ENCODE results near the gene OPA3. TPM values are rescaled to one million over a fixed set of nuclear protein-coding genes. Genes with fewer than 3 reads are reported as not detected.
"Not testable (repeated sequence)": the region's sequence is repeated elsewhere in the genome, so short reads cannot be mapped to it uniquely, and the experiment has no call there.

Gene OPA3
- total and polyA plus RNA-seq, 8 donors = under 0.01 to 27.5 (median 3.7) TPM

- no peaks in the 10 kb centered on the region for H3K9me3 ChIP-seq
- H3K27ac ChIP-seq = no peak overlapping the region
- intact Hi-C loops (cut with DNase I; ENCODE audit: low total_unique reads) = no loop called here
- no peak overlapping the region for H3K4me3 ChIP-seq
- H3K36me3 ChIP-seq = peaks cover 17 to 56% (median 55%) of the 10 kb centered on the region in 4 donors
- H3K27me3 ChIP-seq = no peaks in the 10 kb centered on the region
- WGBS, 5 donors = 72 to 89% (median 86%) methylated on average over 3 to 4 of the region's 4 CpGs
- DNase-seq = no peak
- peaks cover 0 to 13% (median 8%) of the 10 kb centered on the region in 4 donors for H3K4me1 ChIP-seq
- no peak for TF ChIP-seq POLR2A (IDR thresholded peaks at IDR 0.05)
- no peak for TF ChIP-seq POLR2AphosphoS5 (IDR thresholded peaks at IDR 0.05)
- TF ChIP-seq EP300 (IDR thresholded peaks at IDR 0.05) = no peak
- TF ChIP-seq CTCF (IDR thresholded peaks at IDR 0.05) = no peak
Measured at GRCh38 chr19:45629704-45630103, 45.1 kb upstream of the OPA3 start.

- intact Hi-C loops (cut with DNase I; ENCODE audit: low total_unique reads); H3K9me3 ChIP-seq; H3K4me3 ChIP-seq; H3K27me3 ChIP-seq; H3K27ac ChIP-seq; DNase-seq: not testable (repeated sequence)
- H3K36me3 ChIP-seq = peaks cover 17 to 70% (median 69%) of the 10 kb centered on the region in 4 donors
- H3K4me1 ChIP-seq = peaks cover 0 to 13% (median 8%) of the 10 kb centered on the region in 4 donors
- 90 to 99% (median 98%) methylated on average over 7 of the region's 7 CpGs for WGBS, 5 donors
Measured at GRCh38 chr19:45628219-45628618, 43.6 kb upstream of the OPA3 start.

DNA sequence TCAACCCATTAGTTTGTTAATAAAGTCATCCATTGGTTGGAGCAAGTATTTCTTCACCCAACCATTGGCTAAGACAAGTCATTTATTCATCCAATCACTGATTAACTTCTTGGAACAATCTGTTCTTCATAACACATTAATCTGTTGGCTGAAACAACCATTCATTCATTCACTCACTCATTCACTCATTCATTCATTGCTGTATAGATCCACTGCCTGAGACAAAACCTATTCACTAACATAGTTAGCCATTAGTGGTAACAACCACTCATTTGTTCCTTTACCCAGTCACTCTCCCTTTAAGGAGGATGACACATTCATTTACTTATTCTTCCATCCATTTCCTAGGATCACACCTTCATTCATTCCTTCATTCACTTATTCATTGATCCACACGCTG is 39.4 kb upstream of the OPA3 start:
- 69 to 93% (median 89%) methylated on average over 1 of the region's 1 CpG for WGBS, 5 donors
- H3K4me3 ChIP-seq = no peak overlapping the region

DNA sequence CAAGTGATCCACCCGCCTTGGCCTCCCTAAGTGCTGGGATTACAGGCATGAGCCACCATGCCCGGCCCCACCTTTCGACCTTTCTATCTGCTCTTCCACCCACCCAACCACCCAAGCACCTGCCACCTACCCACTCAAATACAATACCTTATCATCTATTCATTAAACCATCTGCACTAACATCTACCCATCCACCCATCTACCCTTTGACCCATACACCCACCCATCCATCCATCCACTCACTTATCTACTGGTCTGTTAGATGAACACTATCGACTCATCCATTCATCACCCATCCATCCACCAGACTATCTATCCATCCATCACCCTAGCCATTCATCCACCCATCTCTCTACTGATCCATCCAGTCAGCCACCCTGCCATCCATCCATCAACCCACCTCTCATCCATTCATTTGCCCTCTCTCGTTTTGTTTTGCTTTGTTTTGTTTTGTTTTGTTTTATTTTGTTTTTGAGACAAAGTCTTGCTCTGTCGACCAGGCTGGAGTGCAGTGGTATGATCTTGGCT is 37.4 kb upstream of the OPA3 start:
- Histone ChIP-seq H3K4me3 (no peak overlapping the region), H3K27ac (no peak overlapping the region), H3K9me3 (no peaks in the 10 kb centered on the region), H3K4me1 (no peaks in the 10 kb centered on the region), H3K36me3 (peaks cover 38 to 99% (median 98%) of the 10 kb centered on the region in 4 donors), H3K27me3 (no peaks in the 10 kb centered on the region)
- intact Hi-C loops (cut with DNase I; ENCODE audit: low total_unique reads) = no loop called here
- no peak for DNase-seq
- TF ChIP-seq POLR2AphosphoS5 (IDR thresholded peaks at IDR 0.05) = no peak
- no peak for TF ChIP-seq POLR2A (IDR thresholded peaks at IDR 0.05)
- no peak for TF ChIP-seq EP300 (IDR thresholded peaks at IDR 0.05)
- no peak for TF ChIP-seq CTCF (IDR thresholded peaks at IDR 0.05)
- WGBS, 5 donors = 79 to 90% (median 86%) methylated on average over 6 of the region's 6 CpGs

More for the DNA sequence above, 39.4 kb upstream of the OPA3 start:
- H3K36me3 ChIP-seq = peaks cover 45 to 99% (median 98%) of the 10 kb centered on the region in 4 donors
- intact Hi-C loops (cut with DNase I; ENCODE audit: low total_unique reads) = no loop called here
- H3K4me1 ChIP-seq = no peaks in the 10 kb centered on the region
- H3K27ac ChIP-seq = no peak overlapping the region
- TF ChIP-seq POLR2AphosphoS5 (IDR thresholded peaks at IDR 0.05) (no peak), CTCF (IDR thresholded peaks at IDR 0.05) (no peak), POLR2A (IDR thresholded peaks at IDR 0.05) (no peak), EP300 (IDR thresholded peaks at IDR 0.05) (no peak)
- H3K9me3 ChIP-seq = no peaks in the 10 kb centered on the region
- DNase-seq = no peak
- H3K27me3 ChIP-seq = no peaks in the 10 kb centered on the region

GRCh38 chr19:45621389-45621788 is 36.8 kb upstream of the OPA3 start:
- Histone ChIP-seq H3K36me3 (peaks cover 38 to 99% (median 98%) of the 10 kb centered on the region in 4 donors), H3K27ac (no peak overlapping the region), H3K4me3 (no peak overlapping the region), H3K9me3 (no peaks in the 10 kb centered on the region), H3K27me3 (no peaks in the 10 kb centered on the region), H3K4me1 (peaks cover 0 to 3% (median under 1%) of the 10 kb centered on the region in 4 donors)
- 90 to 94% (median 92%) methylated on average over 6 to 17 of the region's 17 CpGs for WGBS, 5 donors
- no peak for DNase-seq
- TF ChIP-seq POLR2AphosphoS5 (IDR thresholded peaks at IDR 0.05) = no peak
- no peak for TF ChIP-seq CTCF (IDR thresholded peaks at IDR 0.05)
- no peak for TF ChIP-seq EP300 (IDR thresholded peaks at IDR 0.05)
- TF ChIP-seq POLR2A (IDR thresholded peaks at IDR 0.05) = no peak
- intact Hi-C loops (cut with DNase I; ENCODE audit: low total_unique reads) = no loop called here

All from stomach (tissue), 9 donors.